GM12865 (cell line): ENCODE results near the gene AKR1C4.
"Not testable (repeated sequence)": the region's sequence is repeated elsewhere in the genome, so short reads cannot be mapped to it uniquely, and the experiment has no call there.

ENCODE experiments used
- DNase-seq: peaks from one replicate; pipeline ENCODE4 v3.0.0; 2010; ENCODE audit warnings: low read depth
- H3K4me3 ChIP-seq: 2 replicates; pipeline ENCODE4 v1.5.1; 2011; ENCODE audit warnings: mild to moderate bottlenecking, low read depth, low read length, control low read depth
- CTCF ChIP-seq: IDR thresholded peaks from 2 replicates; pipeline ENCODE4 v1.5.1; 2011; ENCODE audit warnings: low read length, control low read depth, low read depth, inconsistent platforms; ENCODE audit not compliant: insufficient read depth; ENCODE audit errors: missing control alignments

The AKR1C4 gene

GRCh38 chr10:5254488-5254887 lies 57.9 kb downstream of the AKR1C4 start:
- DNase-seq: no peak
- TF ChIP-seq CTCF: no peak
- H3K4me3 ChIP-seq: no peak overlapping the region

- H3K4me3 ChIP-seq, DNase-seq: not testable (repeated sequence)
Observed at GRCh38 chr10:5257768-5258167, 61.1 kb downstream of the AKR1C4 start.

GRCh38 chr10:5259132-5259951 lies 62.7 kb downstream of the AKR1C4 start:
- H3K4me3 ChIP-seq: no peak overlapping the region
- no peak for TF ChIP-seq CTCF
- DNase-seq: no peak

GRCh38 chr10:5259952-5260578 lies 63.4 kb downstream of the AKR1C4 start:
- no peak overlapping the region for H3K4me3 ChIP-seq
- no peak for TF ChIP-seq CTCF
- DNase-seq: no peak

- no peak for TF ChIP-seq CTCF
- no peak for DNase-seq
- no peak overlapping the region for H3K4me3 ChIP-seq
Observed at GRCh38 chr10:5260828-5261227, 64.2 kb downstream of the AKR1C4 start.

- no peak overlapping the region for H3K4me3 ChIP-seq
- no peak for DNase-seq
- TF ChIP-seq CTCF: no peak
Observed at GRCh38 chr10:5265139-5265538, 68.5 kb downstream of the AKR1C4 start.

GRCh38 chr10:5266351-5266750 lies 69.7 kb downstream of the AKR1C4 start:
- DNase-seq: no peak
- no peak overlapping the region for H3K4me3 ChIP-seq
- TF ChIP-seq CTCF: no peak
